ENCODE data around the gene ARPC5.

The ARPC5 gene

GRCh38 chr1:183674886-183675285 is 39.3 kb upstream of the ARPC5 start:
- no peak overlapping the region for H3K4me3 ChIP-seq (ENCODE audit: low read depth, low read length)
- TF ChIP-seq CTCF (IDR thresholded peaks at IDR 0.05; ENCODE audit: borderline replicate concordance, insufficient read depth, low read depth, low read length), result no peak

- no peak overlapping the region for H3K4me3 ChIP-seq (ENCODE audit: low read depth, low read length)
- no peak for TF ChIP-seq CTCF (IDR thresholded peaks at IDR 0.05; ENCODE audit: borderline replicate concordance, insufficient read depth, low read depth, low read length)
These were observed 38.8 kb upstream of the ARPC5 start for GRCh38 chr1:183674339-183674738.

- H3K4me3 ChIP-seq (ENCODE audit: low read depth, low read length), result no peak overlapping the region
- no peak for TF ChIP-seq CTCF (IDR thresholded peaks at IDR 0.05; ENCODE audit: borderline replicate concordance, insufficient read depth, low read depth, low read length)
These were observed 38.2 kb upstream of the ARPC5 start for GRCh38 chr1:183673605-183674323.

- no peak for TF ChIP-seq CTCF (IDR thresholded peaks at IDR 0.05; ENCODE audit: borderline replicate concordance, insufficient read depth, low read depth, low read length)
- H3K4me3 ChIP-seq (ENCODE audit: low read depth, low read length), result no peak overlapping the region
These were observed 34.6 kb upstream of the ARPC5 start for GRCh38 chr1:183670169-183670568.

GRCh38 chr1:183656355-183656754 is 20.8 kb upstream of the ARPC5 start:
- no peak for TF ChIP-seq CTCF (IDR thresholded peaks at IDR 0.05; ENCODE audit: borderline replicate concordance, insufficient read depth, low read depth, low read length)

GRCh38 chr1:183655562-183656075 is 20.0 kb upstream of the ARPC5 start:
- TF ChIP-seq CTCF (IDR thresholded peaks at IDR 0.05; ENCODE audit: borderline replicate concordance, insufficient read depth, low read depth, low read length), result peak; percentile 70
- no peak overlapping the region for H3K4me3 ChIP-seq (ENCODE audit: low read depth, low read length)

More at GRCh38 chr1:183656355-183656754, 20.8 kb upstream of the ARPC5 start:
- H3K4me3 ChIP-seq (ENCODE audit: low read depth, low read length), result no peak overlapping the region

- H3K4me3 ChIP-seq (ENCODE audit: low read depth, low read length), result no peak overlapping the region
- no peak for TF ChIP-seq CTCF (IDR thresholded peaks at IDR 0.05; ENCODE audit: borderline replicate concordance, insufficient read depth, low read depth, low read length)
These were observed 19.1 kb upstream of the ARPC5 start for GRCh38 chr1:183654706-183655105.

Data from GM12875 (cell line).